HL-60/S4 treated with retinoic acid at 250 ng/mL for 4 days and 3 days (cell line): ENCODE results near the gene ZCCHC12.

Experiments used
- in situ Hi-C: fragments of 300-500 bp; cut with MboI; formaldehyde crosslinking; loops from 2 replicates; pipeline ENCODE4 v1.7.0; 2022; ENCODE audit warnings: low sequenced_read_pairs

ZCCHC12 gene

GRCh38 chrX:118823263-118824172, at the start of gene ZCCHC12:
TSS of gene ZCCHC12 (plus strand) at chrX:118823824. CDS start at chrX:118825245, 1,421 bp downstream.
- in situ Hi-C loops, result loop anchor here (25.0 kb wide), 1 partner anchor 211 kb away; no protein-coding TSS in a partner anchor

DNA sequence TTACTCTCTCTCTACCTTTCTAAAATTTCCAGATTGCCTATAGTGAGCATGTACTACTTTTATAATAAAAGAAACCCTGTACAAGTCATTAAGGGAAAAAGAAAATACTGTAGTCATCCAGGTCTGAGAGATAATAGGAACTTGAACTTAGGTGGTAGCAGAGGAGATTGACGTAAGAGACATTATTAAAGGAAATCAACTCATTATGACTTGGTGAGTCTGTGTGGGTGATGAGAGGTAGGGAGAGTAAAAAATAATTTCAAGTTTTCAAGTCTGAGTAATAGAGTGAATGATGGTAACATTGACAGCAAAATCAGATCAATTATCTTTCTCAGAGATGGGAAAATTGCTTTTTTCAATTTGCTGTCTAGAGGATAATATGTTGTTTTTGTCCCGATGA, 44.0 kb upstream of the ZCCHC12 start:
- in situ Hi-C loops, result no loop called here

DNA sequence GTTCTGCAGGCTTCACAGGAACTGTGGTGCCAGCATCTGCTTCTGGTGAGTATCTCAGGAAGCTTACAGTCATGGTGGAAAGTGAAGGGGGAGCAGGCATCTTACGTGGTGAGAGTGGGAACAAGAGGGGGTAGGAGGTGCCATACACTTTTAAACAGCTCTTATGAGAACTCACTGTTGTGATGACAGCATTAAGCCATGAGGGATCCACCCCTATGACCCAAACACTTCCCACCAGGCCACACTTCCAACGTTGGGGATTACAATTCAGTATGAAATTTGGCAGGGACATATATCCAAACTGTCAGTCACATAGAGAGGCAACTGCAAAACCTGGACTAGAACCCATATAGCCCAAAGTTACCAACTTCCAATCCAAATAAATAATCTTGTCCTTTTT, 43.1 kb upstream of the ZCCHC12 start:
- in situ Hi-C loops, result no loop called here

- in situ Hi-C loops, result no loop called here
These were observed 42.7 kb upstream of the ZCCHC12 start for GRCh38 chrX:118780911-118781310.

GRCh38 chrX:118795528-118796280, 27.9 kb upstream of the ZCCHC12 start:
- in situ Hi-C loops, result no loop called here

GRCh38 chrX:118802857-118803256, 20.8 kb upstream of the ZCCHC12 start:
- in situ Hi-C loops, result loop anchor here (25.0 kb wide), 1 partner anchor 191 kb away; no protein-coding TSS in a partner anchor

DNA sequence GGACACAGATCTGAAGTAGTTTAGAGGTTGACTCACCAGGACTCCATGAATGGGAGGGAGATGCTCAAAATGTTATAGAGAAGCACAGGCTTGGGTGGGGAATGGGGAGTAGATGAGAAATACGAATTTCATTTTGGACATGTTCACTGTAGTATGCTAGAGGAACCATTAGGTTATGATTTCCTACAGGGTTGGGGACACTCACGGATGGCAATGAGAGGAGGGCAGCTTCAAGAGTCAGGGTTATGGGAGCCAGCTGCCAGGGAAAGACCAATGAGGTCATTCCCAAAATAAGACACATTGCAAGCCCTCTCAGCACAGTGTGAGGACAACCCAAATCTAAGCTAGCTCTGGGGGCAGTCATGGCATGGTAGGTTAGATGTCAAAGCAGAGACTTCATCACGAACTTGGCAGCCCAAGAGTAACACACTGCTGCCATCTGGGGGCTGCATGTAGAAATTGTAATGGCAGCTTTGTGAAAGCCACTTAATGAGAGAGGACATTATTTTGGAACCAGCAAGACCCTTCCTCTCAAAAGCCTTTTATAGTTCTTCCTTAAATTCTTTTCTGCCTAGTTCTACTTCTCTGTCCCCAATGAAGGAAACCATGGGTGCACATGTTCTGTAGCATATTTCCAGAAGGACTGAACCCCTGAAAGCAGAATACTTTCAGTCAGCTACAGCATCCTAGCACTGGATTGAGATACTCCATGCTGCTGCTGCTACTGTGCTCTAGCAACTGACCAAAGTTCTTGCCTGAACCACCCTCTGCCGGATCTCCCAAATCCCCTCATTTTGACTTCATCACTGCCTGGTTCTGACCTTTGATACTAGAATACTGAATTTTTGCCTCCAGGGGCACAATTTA, 16.2 kb upstream of the ZCCHC12 start:
- in situ Hi-C loops, result loop anchor here (25.0 kb wide), 1 partner anchor 195 kb away; no protein-coding TSS in a partner anchor

GRCh38 chrX:118817257-118817656, 6.4 kb upstream of the ZCCHC12 start:
- in situ Hi-C loops, result loop anchor here (25.0 kb wide), 1 partner anchor 205 kb away; no protein-coding TSS in a partner anchor

GRCh38 chrX:118824173-118824730, 628 bp downstream of the ZCCHC12 start:
- in situ Hi-C loops, result loop anchor here (25.0 kb wide), 1 partner anchor 212 kb away; no protein-coding TSS in a partner anchor

DNA sequence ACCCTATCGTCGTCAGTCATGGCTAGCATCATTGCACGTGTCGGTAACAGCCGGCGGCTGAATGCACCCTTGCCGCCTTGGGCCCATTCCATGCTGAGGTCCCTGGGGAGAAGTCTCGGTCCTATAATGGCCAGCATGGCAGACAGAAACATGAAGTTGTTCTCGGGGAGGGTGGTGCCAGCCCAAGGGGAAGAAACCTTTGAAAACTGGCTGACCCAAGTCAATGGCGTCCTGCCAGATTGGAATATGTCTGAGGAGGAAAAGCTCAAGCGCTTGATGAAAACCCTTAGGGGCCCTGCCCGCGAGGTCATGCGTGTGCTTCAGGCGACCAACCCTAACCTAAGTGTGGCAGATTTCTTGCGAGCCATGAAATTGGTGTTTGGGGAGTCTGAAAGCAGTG, 1.6 kb downstream of the ZCCHC12 start:
- in situ Hi-C loops, result loop anchor here (25.0 kb wide), 1 partner anchor 237 kb away; the partner anchor contains the start of gene CT47C1

DNA sequence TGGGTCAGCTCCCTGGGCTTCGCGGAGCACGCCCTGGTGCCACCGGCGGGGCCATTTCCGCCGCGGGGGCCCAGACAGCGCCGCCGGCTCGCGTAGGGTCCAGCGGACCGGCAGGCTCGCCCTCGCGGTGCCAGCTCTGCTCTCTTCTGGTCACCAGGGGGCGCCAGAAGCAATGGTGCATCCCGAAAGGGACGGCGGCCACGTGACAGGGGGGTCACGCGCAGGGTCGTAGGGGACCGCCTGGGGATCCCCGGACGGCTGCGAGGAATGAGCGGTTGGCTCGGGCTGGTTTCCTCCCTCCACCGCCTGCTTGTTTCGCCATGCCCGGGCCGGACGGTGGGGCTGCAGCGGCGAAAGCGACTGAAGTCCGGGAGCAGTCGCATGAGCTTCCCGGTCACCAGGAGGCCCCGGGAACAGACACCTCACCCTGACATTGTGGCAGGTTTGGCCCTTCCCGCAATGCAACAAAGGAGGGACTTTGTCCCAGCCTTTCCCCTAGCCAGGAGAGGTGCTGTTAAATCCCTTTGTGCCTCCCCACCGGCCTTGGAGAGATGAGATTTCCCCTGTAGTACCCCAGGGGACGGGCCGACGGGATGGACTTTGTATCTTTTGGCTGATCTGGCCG, 15.8 kb downstream of the ZCCHC12 start:
- in situ Hi-C loops, result loop anchor here (25.0 kb wide), 1 partner anchor 223 kb away; the partner anchor contains the start of gene CT47C1

GRCh38 chrX:118847676-118848075, 24.1 kb downstream of the ZCCHC12 start:
- in situ Hi-C loops, result loop anchor here (25.0 kb wide), 1 partner anchor 215 kb away; the partner anchor contains the start of gene CT47C1

GRCh38 chrX:118853596-118853995, 30.0 kb downstream of the ZCCHC12 start:
- in situ Hi-C loops, result no loop called here

- in situ Hi-C loops, result no loop called here
These were observed 32.2 kb downstream of the ZCCHC12 start for GRCh38 chrX:118855681-118856310.

DNA sequence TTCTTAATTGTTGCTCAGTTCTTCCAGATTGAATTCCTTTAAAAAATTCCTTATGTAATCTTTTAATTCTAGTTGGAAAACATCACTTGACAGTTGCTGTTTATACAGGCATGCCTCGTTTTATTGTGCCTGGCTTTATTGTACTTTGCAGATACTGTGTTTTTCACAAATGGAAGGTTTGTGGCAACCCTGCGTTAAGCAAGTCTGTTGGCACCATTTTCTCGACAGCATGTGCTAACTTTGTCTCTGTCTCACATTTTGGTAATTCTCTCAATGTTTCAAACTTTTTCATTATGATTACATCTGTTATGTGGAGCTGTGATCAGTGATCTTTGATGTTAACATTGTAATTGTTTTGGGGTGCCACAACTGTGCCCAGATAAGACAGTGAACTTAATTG, 33.4 kb downstream of the ZCCHC12 start:
- in situ Hi-C loops, result no loop called here

- in situ Hi-C loops, result no loop called here
These were observed 37.7 kb downstream of the ZCCHC12 start for GRCh38 chrX:118861338-118861737.

DNA sequence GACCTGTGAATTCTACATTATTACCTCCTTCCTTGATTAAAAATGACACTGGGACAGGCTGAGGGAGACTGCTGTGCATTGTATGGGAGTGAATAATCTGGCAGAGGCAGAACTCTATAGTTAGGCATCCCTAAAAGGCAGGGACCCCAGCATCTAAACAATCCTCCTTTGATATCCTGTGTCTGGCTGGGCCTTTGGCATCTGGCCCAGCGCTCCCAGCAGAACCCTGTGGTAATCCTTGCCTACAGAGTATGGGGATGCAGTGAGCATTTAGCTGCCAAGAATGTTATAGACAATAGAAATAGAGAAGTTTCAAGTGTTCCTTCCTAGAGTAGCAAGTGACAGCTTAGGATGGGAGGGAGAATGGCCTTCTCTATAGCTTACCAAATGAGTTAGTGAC, 38.5 kb downstream of the ZCCHC12 start:
- in situ Hi-C loops, result no loop called here

- in situ Hi-C loops, result no loop called here
These were observed 39.4 kb downstream of the ZCCHC12 start for GRCh38 chrX:118862979-118863378.

- in situ Hi-C loops, result no loop called here
These were observed 40.5 kb downstream of the ZCCHC12 start for GRCh38 chrX:118864063-118864635.
